A673 (cell line): ENCODE results near the gene PLIN5.

Experiments used
- EZH2 ChIP-seq: fragments of 200-600 bp; sonication (generic); IDR thresholded peaks from 2 replicates; pipeline ENCODE4 v1.6.1; 2017; ENCODE audit warnings: borderline replicate concordance, low read depth, mild to moderate bottlenecking, mixed read lengths, antibody characterized with exemption, low read length; ENCODE audit not compliant: poor library complexity, severe bottlenecking
- TF ChIP-seq, protein P1 (sequence below): fragments of 300-800, 200-600 bp; sonication (generic); conservative IDR thresholded peaks from 2 replicates; pipeline ENCODE4 v1.5.1; 2017; ENCODE audit warnings: low read depth, mild to moderate bottlenecking, antibody characterized with exemption, low read length, moderate library complexity, mixed read lengths

DNA sequence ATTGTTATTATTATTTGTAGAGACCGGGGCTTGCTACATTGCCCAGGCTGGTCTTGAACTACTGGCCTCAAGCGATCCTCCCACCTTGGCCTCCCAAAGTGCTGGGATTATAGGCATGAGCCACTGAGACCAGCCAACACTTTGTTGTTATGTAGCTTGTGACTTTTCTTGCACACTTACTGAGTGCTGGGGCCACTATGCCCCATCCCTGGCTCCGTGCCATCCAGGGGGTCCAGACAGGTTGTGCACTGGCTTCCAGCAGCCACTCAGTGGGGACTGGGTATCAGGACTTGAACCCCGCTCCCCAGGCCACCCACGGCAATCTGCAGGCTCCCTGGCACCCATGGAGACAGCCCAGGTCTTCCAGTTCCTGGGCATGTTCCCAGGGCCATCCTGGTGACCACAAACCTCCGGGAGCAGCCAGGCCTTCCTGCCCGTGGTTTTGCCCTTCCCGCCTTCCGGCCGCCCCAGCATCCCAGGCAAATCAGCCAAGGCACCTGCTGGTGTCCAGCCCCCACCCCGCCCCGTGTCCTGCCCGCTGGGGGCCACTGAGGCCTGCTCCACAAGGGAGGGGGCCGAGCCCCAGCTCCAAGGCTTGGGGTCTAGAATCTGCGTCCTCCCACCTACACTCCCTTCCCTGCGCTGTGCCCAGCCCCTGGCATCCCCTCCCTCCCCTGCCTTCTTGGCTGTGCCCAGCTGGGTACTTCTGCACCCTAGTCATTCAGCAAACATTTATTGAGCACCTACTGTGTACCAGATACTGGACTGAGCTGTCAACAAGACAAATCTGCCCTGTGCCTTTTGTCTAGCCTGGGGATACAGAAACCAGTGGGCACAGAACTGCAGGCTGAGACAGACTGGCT lies 48.2 kb upstream of the PLIN5 start:
- TF ChIP-seq, protein P1, sequence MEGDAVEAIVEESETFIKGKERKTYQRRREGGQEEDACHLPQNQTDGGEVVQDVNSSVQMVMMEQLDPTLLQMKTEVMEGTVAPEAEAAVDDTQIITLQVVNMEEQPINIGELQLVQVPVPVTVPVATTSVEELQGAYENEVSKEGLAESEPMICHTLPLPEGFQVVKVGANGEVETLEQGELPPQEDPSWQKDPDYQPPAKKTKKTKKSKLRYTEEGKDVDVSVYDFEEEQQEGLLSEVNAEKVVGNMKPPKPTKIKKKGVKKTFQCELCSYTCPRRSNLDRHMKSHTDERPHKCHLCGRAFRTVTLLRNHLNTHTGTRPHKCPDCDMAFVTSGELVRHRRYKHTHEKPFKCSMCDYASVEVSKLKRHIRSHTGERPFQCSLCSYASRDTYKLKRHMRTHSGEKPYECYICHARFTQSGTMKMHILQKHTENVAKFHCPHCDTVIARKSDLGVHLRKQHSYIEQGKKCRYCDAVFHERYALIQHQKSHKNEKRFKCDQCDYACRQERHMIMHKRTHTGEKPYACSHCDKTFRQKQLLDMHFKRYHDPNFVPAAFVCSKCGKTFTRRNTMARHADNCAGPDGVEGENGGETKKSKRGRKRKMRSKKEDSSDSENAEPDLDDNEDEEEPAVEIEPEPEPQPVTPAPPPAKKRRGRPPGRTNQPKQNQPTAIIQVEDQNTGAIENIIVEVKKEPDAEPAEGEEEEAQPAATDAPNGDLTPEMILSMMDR, result no peak
- no peak for TF ChIP-seq EZH2
